Activated CD8-positive, alpha-beta memory T cell treated with anti-CD3 and anti-CD28 coated beads for 36 hours (primary cell): Measurements from ENCODE around the gene TBC1D23. TPM values are rescaled to one million over a fixed set of nuclear protein-coding genes. Genes with fewer than 3 reads are reported as not detected.
"Not testable (repeated sequence)": the region's sequence is repeated elsewhere in the genome, so short reads cannot be mapped to it uniquely, and the experiment has no call there.

Source experiments
- CTCF ChIA-PET: fragments of 350-600 bp; sonication (Branson Sonifier 250); formaldehyde crosslinking; loops from one replicate; lab custom pipeline; 2021; ENCODE audit warnings: antibody characterized with exemption; lab: Charles Lee
- POLR2A ChIA-PET: fragments of 350-600 bp; sonication (Branson Sonifier 250); formaldehyde crosslinking; loops from one replicate; lab custom pipeline; 2021; ENCODE audit warnings: antibody characterized with exemption; lab: Charles Lee
- total RNA-seq, 2 experiments: library from RNA; stranded (reverse); gene quantifications; one replicate each; pipeline ENCODE4 v1.2.3, GENCODE V29; 2021

Gene TBC1D23
- total RNA-seq, 2 experiments from 2014 or later: 24.2 to 26.1 TPM

DNA sequence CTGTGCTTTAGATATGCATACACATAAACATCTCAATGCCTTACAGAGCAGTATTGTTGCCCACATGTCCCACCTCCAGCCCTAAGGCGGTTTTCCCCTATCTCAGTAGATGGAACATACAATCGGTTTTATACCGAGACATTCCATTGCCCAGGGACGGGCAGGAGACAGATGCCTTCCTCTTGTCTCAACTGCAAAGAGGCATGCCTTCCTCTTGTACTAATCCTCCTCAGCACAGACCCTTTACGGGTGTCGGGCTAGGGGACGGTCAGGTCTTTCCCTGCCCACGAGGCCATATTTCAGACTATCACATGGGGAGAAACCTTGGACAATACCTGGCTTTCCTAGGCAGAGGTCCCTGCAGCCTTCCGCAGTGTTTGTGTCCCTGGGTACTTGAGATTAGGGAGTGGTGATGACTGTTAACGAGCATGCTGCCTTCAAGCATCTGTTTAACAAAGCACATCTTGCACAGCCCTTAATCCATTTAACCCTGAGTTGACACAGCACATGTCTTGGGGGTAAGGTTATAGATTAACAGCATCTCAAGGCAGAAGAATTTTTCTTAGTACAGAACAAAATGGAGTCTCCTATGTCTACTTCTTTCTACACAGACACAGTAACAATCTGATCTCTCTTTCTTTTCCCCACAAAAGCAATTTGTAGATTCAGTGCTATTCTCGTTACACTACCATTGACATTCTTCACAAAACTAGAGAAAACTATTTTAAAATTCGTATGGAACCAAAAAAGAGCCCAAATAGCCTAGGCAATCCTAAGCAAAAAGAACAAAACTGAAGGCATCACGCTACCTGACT is 12.2 kb downstream of the TBC1D23 start:
- CTCF ChIA-PET, POLR2A ChIA-PET: not testable (repeated sequence)

DNA sequence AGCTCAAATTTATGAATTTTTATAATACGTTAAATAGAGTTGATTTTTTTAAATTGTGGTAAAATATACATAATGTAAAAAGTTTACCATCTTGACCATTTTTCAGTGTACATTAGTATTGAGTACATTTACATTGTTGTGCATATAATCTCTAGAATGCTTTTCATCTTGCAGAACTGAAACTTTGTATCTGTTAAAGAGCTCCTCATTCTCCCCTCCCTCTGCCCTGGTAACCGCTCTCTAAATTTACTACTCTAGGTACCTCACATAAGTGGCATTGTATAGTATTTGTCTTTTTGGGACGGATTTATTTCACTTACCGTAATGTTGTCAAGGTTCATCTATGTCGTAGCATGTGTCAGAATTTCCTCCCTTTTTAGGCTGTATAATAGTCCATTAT is 13.6 kb downstream of the TBC1D23 start:
- ChIA-PET POLR2A (no interaction called here), CTCF (no interaction called here)

DNA sequence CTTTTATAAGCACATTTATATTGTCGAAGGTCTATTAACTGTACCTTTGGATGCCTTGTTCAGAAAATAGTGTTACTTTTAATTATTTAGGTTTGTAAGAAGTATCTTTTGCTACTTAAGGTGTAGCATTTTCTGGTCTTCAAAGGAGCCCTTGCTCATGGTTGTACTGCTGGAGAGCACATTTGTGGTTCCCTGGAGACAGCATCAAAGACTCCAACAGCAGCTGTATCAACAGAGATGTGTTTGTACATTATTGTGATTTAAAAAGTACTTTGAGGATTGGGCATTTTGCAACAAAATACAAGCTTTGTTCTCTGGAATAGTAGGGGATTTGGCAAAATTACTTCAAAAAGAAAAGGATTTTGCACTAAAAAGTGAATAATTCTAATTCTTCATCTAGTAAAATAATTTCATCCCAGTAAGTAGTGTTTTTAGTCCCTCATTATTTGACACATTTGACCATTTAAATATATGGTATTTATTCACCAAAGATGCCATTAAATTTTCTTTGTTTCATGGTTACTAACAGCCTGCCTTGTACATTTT is 16.5 kb downstream of the TBC1D23 start:
- POLR2A ChIA-PET: no interaction called here
- CTCF ChIA-PET: no interaction called here

DNA sequence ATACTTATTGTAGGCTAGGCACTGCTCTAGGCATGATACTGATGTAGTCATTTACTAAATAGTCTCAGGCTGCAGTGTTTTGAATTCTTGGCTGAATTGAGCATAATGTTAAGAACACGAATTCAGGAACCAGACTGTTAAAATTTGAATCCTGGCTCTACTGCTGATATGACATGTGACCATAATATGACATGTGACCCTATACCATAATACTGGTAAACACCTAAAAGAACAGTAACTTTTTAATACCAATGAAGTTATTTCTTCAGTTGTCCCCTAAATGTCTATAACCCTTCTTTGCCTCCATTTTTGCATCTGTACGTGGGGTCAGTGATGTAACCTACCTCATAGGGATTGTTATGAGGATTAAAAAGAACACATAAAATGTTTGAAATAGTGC is 18.1 kb downstream of the TBC1D23 start:
- ChIA-PET POLR2A (no interaction called here), CTCF (interaction anchor here (1.0 kb wide), 1 partner anchor 446 kb away, joined by 3 read pairs; no protein-coding TSS in a partner anchor)

DNA sequence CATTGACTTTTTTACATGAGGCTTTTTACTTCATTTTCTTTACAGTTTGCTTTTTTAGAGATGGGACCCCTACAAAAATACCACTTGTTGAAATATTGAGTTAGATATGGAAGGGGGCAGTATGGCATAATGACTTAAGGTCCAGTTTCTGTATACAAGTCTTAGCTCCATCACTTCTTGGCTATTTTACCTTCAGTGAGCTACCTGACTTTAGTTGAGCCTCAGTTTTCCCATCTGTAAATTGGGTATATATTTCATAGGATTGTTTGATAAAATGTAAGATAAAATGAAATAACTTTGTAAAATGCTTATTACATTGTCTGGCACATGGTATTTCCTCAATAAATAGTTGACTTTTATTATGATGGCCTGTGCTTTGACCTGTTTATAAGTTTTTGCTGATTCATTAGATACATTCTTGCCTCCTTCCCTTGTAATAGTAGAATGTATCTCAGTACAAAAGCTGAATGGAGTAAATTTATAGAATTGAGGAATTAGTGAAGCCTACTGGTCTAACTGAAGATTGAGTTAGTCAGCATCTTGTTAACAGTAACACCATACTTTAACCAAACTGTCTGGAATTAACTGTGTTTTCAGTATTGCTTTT is 27.6 kb downstream of the TBC1D23 start:
- ChIA-PET POLR2A (no interaction called here), CTCF (no interaction called here)

DNA sequence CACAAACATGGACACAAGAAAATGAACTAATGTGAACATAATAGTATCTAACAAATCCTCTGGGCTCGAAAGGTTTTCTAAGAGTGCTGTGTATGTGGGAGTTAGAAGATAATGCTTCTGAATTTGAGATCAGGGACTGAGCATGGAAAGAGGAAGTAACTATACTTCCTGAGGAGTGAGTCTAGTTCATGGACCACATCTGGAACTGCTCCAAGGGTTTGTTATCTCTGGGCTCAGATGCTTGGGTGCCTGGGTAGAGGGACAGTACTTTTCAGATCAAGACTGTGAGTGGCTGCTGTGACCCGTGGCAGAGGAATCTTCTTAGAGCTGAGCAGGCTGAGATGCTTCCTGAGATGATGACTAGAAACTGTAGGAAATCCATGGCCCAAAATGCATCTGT is 28.5 kb downstream of the TBC1D23 start:
- ChIA-PET POLR2A (no interaction called here), CTCF (no interaction called here)

DNA sequence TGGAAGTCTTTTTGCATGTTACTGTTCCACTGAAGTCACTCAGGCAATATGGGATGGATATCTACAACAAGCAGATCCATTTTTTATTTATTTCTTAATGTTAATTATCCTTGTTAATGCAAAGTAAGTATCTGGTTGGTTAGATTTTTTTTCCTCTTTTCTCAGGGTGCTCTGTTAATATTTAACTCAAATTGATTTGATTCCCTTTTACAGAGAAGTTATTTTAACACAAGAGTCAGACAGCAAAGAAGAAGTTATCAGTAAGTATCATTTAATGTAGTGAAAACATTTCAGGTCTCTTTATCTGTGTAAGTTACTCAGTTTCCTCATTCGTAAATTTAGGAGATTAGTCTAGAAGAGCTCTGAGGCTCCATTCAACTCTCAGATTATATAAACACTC is 34.3 kb downstream of the TBC1D23 start:
- POLR2A ChIA-PET: interaction anchor here (0.6 kb wide), 1 partner anchor 543 kb away, joined by 3 read pairs; no protein-coding TSS in a partner anchor
- CTCF ChIA-PET: no interaction called here

DNA sequence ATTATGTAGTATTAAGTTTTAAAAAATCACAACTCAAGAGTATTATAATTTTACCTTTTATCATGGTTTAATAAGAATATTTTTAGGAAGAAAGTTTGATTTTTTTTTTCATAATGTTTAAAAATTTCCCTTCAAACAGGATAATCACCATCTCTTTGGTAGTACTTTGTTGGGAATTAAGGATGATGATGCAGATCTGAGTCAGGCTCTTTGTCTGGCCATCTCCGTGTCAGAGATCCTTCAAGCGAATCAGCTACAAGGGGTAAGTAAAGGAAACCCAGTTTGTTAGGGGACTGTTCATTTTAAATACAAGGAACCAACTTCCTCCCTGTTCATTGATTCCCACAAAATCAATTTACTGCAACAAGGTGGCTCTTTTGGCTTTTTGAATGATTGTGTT is 37.0 kb downstream of the TBC1D23 start:
- POLR2A ChIA-PET: no interaction called here
- CTCF ChIA-PET: no interaction called here

DNA sequence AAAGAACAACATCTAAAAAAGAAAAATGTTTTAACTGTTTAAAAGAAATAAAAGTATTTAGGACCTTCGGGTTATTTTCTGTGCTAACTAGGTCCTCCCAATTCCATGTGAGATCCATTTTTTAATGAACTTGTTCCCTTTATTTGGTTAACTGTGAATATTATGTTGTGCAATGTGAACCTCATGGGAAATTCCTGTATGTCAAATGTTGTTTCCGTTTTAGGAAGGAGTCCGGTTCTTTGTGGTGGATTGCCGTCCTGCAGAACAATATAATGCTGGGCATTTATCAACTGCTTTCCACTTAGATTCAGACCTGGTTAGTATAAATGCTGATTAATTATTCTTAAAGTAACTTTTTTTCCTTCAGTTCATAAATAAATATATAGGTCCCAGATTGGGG is 38.2 kb downstream of the TBC1D23 start:
- CTCF ChIA-PET: no interaction called here
- POLR2A ChIA-PET: no interaction called here

DNA sequence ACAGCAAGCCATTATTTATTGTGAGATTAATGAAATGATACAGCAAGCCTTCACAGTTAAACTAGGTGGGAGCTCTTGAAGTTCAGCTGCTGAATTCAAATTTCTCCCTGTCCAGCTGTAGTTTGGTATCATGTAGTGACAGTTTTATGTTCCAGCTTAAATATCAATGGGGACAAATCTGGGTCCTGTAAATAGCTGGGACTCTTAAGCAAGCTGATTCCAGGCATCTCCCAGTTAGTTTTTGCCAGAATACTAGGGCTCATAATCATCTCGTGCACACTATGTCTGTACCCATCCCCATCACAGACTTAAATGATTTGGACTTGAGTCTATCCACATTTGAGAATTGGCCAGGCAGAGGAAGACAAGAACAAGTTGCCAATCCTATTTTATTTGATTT is 45.9 kb downstream of the TBC1D23 start:
- ChIA-PET POLR2A (no interaction called here), CTCF (no interaction called here)

DNA sequence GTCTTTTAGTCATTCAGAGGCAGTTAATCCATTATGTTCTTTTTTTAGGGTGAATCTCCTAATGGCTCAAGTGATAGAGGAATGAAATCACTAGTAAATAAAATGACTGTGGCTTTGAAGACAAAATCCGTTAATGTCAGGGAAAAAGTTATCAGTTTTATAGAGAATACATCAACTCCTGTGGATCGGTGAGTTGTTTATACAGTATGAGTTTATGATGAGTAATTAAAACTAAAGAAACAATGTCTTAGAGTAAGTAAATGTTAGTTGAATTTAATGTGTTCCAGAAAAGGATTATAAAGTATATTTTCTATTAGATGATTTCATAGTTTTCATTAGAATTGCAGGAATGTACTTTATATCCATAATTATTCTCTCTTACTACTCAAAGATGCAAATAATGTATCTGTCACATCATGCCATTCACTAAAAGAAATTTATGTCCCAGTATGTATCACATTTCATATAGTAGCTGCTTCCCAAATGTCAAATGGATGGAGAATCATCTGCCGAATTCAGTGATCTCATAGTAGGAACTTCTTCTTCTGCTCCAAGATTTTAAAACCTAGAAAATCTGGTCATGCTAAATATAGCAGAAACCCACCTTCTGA is 49.7 kb downstream of the TBC1D23 start:
- ChIA-PET CTCF (no interaction called here), POLR2A (no interaction called here)

DNA sequence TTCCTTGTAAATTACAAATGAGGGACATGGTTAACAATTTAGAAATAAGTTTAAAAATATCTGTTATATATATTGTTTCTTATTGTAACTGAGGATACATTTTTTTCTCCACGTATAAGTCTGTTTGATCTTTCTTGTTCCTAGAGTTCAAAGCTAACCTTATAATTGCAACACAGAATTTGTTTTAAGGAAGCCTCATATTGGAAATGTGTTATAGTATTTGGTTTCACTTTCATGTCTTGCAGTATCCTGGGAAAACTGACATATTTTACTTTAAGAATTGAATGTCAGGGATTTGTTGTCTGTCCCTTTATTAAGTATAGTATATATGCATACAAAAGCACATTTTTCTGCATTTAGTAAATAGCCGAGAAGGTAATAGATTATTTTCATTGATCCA is 50.2 kb downstream of the TBC1D23 start:
- CTCF ChIA-PET: no interaction called here
- POLR2A ChIA-PET: no interaction called here

DNA sequence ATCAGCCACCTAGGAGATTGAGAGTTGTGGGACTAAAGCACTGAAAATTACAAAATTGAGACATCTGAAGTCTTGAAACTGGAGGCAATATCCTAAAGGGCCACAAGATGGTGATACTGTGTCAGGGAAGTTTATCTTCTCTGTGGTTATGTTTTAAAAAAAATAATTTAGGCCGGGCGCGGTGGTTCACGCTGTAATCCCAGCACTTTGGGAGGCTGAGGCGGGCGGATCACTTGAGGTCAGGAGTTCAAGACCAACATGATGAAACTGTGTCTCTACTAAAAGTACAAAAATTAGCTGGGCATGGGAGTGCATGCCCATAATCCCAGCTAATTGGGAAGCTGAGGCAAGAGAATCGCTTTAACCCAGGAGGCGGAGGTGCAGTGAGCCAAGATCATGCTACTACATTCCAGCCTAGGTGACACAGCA is 55.9 kb downstream of the TBC1D23 start:
- POLR2A ChIA-PET: no interaction called here
- CTCF ChIA-PET: interaction anchor here (0.7 to 0.8 kb wide), 2 partner anchors 14 to 20 kb away, joined by 3 read pairs; no protein-coding TSS in a partner anchor

DNA sequence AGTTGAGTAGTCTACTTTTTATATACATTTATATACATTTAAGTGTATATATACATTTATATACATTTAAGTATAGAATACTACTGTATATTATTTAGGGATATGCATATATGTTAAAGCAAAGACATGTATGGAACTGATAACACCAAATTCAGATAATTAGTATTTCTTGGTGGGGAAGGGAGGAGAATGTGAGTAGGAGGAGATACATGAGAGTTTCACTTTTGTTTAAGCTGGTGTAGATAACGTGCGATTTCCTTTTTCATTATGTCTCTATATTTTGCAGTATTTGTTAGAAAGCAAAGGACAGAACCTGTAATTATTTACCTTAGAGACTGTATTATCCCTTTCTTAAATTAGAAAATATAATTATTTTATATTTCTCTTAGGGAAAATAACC is 57.1 kb downstream of the TBC1D23 start:
- ChIA-PET CTCF (interaction anchor here (0.6 kb wide), 1 partner anchor 486 kb away, joined by 3 read pairs; no protein-coding TSS in a partner anchor), POLR2A (no interaction called here)

DNA sequence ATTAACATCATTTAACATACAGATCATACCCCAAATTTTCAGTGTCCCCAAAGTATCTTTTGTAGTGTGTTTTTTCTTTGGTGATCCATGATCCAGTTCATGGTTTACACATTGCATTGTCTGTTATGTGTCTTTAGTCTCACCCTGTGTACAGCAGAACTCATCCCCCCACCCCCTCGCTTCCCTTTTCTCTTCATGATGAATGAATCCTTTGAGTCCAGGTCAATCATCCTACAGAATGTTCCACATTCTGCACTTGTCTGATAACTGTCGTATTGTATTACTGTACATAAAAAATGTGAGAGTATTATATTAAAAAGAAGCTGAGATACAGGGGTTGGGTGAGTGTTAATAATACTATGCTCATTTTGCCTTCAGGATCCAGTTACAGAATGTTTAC is 59.2 kb downstream of the TBC1D23 start:
- CTCF ChIA-PET: no interaction called here

DNA sequence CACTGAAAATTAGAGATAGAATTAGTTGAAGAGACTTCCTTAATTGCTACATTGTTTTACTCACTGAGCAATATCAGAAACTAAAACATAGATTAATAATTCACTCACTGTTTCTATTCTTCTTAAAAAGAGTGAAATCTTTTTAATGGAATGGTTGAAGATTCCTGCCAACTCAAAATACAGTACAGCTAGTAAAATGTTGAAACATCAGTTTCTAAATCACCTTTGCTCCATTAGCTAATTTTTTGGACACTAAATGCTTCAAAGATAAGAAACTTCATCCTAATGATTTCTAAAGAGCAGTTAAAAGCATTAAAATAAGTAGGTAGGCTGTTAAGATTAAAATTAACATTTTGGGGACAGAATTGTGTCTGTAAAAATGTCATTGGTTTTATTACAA is 63.3 kb downstream of the TBC1D23 start:
- ChIA-PET POLR2A (no interaction called here), CTCF (no interaction called here)

More for the DNA sequence above, 59.2 kb downstream of the TBC1D23 start:
- POLR2A ChIA-PET: no interaction called here

DNA sequence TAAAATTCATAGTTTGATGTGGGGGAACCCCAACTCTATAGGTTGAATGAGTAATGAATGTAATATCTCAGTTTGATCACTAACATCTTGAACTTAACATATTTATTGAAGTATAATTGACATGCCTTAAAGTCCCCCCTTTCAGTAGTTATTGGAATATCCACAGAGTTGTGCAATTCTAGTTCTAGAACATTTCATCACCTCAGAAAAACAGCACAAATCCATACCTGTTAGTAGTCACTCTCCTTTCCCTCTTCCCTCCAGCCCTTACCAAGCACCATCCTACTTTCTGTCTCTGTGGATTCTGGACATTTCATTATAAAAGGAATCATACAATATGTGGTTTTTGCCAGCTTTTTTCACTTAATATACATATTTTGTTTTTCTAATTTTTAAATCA is 65.0 kb downstream of the TBC1D23 start:
- CTCF ChIA-PET: no interaction called here

DNA sequence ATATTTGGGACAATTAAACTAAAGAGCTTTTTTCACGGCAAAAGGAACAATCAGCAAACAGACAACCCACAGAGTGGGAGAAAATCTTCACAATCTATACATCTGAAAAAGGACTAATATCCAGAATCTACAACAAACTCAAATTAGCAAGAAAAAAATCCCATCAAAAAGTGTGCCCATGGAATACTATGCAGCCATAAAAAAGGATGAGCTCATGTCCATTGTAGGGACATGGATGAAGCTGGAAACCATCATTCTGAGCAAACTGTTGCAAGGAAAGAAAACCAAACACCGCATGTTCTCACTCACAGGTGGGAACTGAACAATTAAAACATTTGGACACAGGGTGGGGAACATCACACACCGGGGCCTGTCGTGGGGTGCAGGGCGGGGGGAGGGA is 66.6 kb downstream of the TBC1D23 start:
- CTCF ChIA-PET, POLR2A ChIA-PET: not testable (repeated sequence)

More for the DNA sequence above, 65.0 kb downstream of the TBC1D23 start:
- POLR2A ChIA-PET: no interaction called here

DNA sequence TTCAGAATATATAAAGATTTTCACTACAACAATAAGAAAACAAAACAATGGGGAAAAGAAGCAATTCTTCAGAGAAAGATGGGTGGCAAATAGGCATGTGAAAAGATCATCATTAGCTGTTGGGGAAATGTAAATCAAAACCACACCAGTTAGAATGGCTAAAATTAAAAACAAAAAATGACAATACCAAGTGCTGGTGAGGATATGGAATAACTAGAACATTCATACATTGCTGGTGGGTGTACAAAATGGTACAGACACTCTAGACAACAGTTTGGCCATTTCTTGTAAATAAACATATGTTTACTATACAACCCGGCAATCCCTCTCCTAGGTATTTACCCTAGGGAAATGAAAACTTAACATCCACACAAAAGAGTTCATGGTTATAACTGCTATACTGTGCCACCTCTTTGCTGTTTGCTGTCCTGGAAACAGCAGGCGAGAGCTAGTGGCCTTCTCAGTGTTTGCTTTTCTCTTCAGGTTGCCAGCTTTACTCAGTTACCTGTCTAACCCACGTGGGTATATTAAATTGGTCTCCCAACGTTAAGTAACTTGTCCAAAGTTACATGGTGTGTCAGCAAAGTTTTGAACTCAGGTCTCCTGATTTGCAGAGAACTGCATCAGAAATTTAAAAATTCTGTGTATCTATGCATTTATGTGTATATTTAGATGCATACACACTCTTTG is 69.2 kb downstream of the TBC1D23 start:
- POLR2A ChIA-PET: no interaction called here

DNA sequence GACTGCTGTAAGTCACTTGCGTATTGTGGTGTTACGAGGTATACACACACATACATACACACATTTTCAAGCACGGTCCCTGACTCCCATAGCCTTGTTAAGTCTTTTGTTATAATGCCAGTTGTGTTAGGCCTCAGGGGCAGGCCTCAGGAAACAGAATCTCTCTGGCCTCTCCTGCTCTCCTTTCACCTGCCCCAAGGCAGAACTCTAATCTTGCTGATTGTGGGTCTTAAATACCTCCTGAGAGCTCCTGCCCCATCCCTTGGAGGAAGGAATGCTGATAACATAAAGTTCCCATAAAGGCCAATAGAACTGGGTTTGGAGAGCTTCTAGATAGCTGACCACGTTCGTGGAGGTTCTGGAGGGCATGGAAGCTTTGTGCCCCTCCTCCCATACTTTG is 69.9 kb downstream of the TBC1D23 start:
- ChIA-PET POLR2A (no interaction called here), CTCF (interaction anchor here (1.4 to 1.7 kb wide), 2 partner anchors 14 to 18 kb away, joined by 3 read pairs; no protein-coding TSS in a partner anchor)

More for the DNA sequence above, 69.2 kb downstream of the TBC1D23 start:
- CTCF ChIA-PET: no interaction called here
